IMR-90 (cell line): ENCODE data around the gene CHST2. TPM values are rescaled to one million over a fixed set of nuclear protein-coding genes. Genes with fewer than 3 reads are reported as not detected.
A peak's percentile ranks its signal among the peaks of the same experiment; 100 is the strongest.

ENCODE experiments used
- ATAC-seq: fragments of 200-7000 bp; cut with Tn5 transposase; 2 replicates; pipeline ENCODE4 v1.9.1; 2020; ENCODE audit warnings: low read depth, mild to moderate bottlenecking, moderate library complexity
- BruUV-seq: library from RNA; stranded (reverse); fragments of 400-500 nt; replicated peaks from 2 replicates; lab custom pipeline; 2021; lab: Mats Ljungman, UMichigan
- CTCF ChIA-PET: fragments of 300-600 bp; formaldehyde crosslinking; extraction: SDS; loops from one replicate; lab custom pipeline; 2021; ENCODE audit warnings: antibody characterized with exemption; lab: Yijun Ruan, JAX
- POLR2A ChIA-PET: fragments of 300-600 bp; sonication (Branson Sonifier 250); formaldehyde crosslinking; loops from one replicate; lab custom pipeline; 2022; ENCODE audit warnings: antibody characterized with exemption; ENCODE audit not compliant: unreplicated experiment; lab: Charles Lee
- DNase-seq: peaks from one replicate; pipeline ENCODE4 v3.0.0; 2013
- H2AFZ ChIP-seq: replicated peaks from 2 replicates; pipeline ENCODE3; 2013; ENCODE audit warnings: low read length, mild to moderate bottlenecking; ENCODE audit not compliant: poor library complexity
- H2AK5ac ChIP-seq: 2 replicates; pipeline ENCODE4 v1.6.1; 2013; ENCODE audit warnings: low read depth, low read length, inconsistent platforms
- H2AK9ac ChIP-seq: replicated peaks from 2 replicates; pipeline ENCODE3; 2013; ENCODE audit warnings: mild to moderate bottlenecking, low read depth, low read length, moderate library complexity; ENCODE audit not compliant: poor library complexity
- H2BK120ac ChIP-seq: 2 replicates; pipeline ENCODE4 v1.6.1; 2013; ENCODE audit warnings: low read depth, low read length, inconsistent platforms
- H2BK15ac ChIP-seq: 3 replicates; pipeline ENCODE4 v1.6.1; 2013; ENCODE audit warnings: low read depth, low read length, inconsistent platforms
- H2BK20ac ChIP-seq: 2 replicates; pipeline ENCODE4 v1.6.1; 2013; ENCODE audit warnings: low read depth, mild to moderate bottlenecking, inconsistent platforms, low read length, moderate library complexity
- H2BK5ac ChIP-seq: 2 replicates; pipeline ENCODE4 v1.6.1; 2013; ENCODE audit warnings: mild to moderate bottlenecking, low read depth, low read length, inconsistent platforms; ENCODE audit not compliant: poor library complexity, severe bottlenecking
- H3K14ac ChIP-seq: replicated peaks from 2 replicates; pipeline ENCODE4 v1.6.1; 2013; ENCODE audit warnings: low read depth, low read length, inconsistent platforms
- H3K18ac ChIP-seq: 2 replicates; pipeline ENCODE4 v1.6.1; 2013; ENCODE audit warnings: low read depth, low read length, control low read depth
- H3K23ac ChIP-seq: 2 replicates; pipeline ENCODE4 v1.6.1; 2013; ENCODE audit warnings: low read depth, low read length, inconsistent platforms
- H3K27ac ChIP-seq: 2 replicates; pipeline ENCODE4 v1.5.1; 2013; ENCODE audit warnings: mild to moderate bottlenecking, control low read depth, low read length; ENCODE audit not compliant: insufficient read depth
- H3K27me3 ChIP-seq: 2 replicates; pipeline ENCODE4 v1.6.1; 2013; ENCODE audit warnings: low read length; ENCODE audit not compliant: control insufficient read depth, insufficient read depth
- H3K36me3 ChIP-seq: 2 replicates; pipeline ENCODE4 v1.6.1; 2013; ENCODE audit warnings: low read length, mixed read lengths; ENCODE audit not compliant: control insufficient read depth, insufficient read depth
- H3K4ac ChIP-seq: 2 replicates; pipeline ENCODE4 v1.6.1; 2013; ENCODE audit warnings: low read depth, low read length, inconsistent platforms
- H3K4me1 ChIP-seq: 2 replicates; pipeline ENCODE4 v1.6.1; 2013; ENCODE audit warnings: low read length, mixed read lengths; ENCODE audit not compliant: control insufficient read depth, insufficient read depth
- H3K4me2 ChIP-seq: 2 replicates; pipeline ENCODE4 v1.6.1; 2013; ENCODE audit warnings: low read depth, mild to moderate bottlenecking, control low read depth, low read length, moderate library complexity
- H3K4me3 ChIP-seq: 2 replicates; pipeline ENCODE4 v1.5.1; 2013; ENCODE audit warnings: low read depth, mild to moderate bottlenecking, control low read depth, low read length, moderate library complexity; ENCODE audit not compliant: insufficient read depth
- H3K56ac ChIP-seq: 2 replicates; pipeline ENCODE4 v1.6.1; 2013; ENCODE audit warnings: low read length, inconsistent platforms; ENCODE audit not compliant: insufficient read depth; ENCODE audit errors: extremely low read depth
- H3K79me1 ChIP-seq, 2 experiments: 2 replicates each; pipeline ENCODE4 v1.6.1; 2013; ENCODE audit warnings: low read length in 2 of 2, inconsistent platforms in 1 of 2, low read depth in 1 of 2
- H3K9ac ChIP-seq: 2 replicates; pipeline ENCODE4 v1.6.1; 2013; ENCODE audit warnings: low read depth, low read length, control low read depth
- H3K9me1 ChIP-seq: 2 replicates; pipeline ENCODE4 v1.6.1; 2013; ENCODE audit warnings: low read length, inconsistent platforms; ENCODE audit not compliant: insufficient read depth
- H3K9me3 ChIP-seq: 2 replicates; pipeline ENCODE4 v1.6.1; 2013; ENCODE audit warnings: low read length; ENCODE audit not compliant: control insufficient read depth, insufficient read depth
- H4K20me1 ChIP-seq: 2 replicates; pipeline ENCODE4 v1.6.1; 2013; ENCODE audit warnings: low read length, inconsistent platforms; ENCODE audit not compliant: insufficient read depth
- H4K5ac ChIP-seq: 2 replicates; pipeline ENCODE4 v1.6.1; 2013; ENCODE audit warnings: mild to moderate bottlenecking, low read depth, low read length, control low read depth
- H4K8ac ChIP-seq, 2 experiments: 2 replicates each; pipeline ENCODE4 v1.6.1; 2013; ENCODE audit warnings: low read depth in 2 of 2, low read length in 2 of 2, control low read depth in 1 of 2, inconsistent platforms in 1 of 2
- H4K91ac ChIP-seq: 2 replicates; pipeline ENCODE4 v1.6.1; 2013; ENCODE audit warnings: low read depth, low read length, inconsistent platforms; ENCODE audit not compliant: insufficient read depth
- CTCF ChIP-seq: conservative IDR thresholded peaks from 2 replicates; pipeline ENCODE4 v1.5.1; 2012; ENCODE audit warnings: mild to moderate bottlenecking, low read depth, low read length, improper control_type of control experiment
- MAFK ChIP-seq: IDR thresholded peaks from 2 replicates; pipeline ENCODE4 v1.6.1; 2012; ENCODE audit warnings: low read depth, low read length, improper control_type of control experiment
- RAD21 ChIP-seq: IDR thresholded peaks from 2 replicates; pipeline ENCODE4 v1.6.1; 2012; ENCODE audit warnings: low read length, improper control_type of control experiment
- SMC3 ChIP-seq: fragments of 150-350 bp; IDR thresholded peaks from 2 replicates; pipeline ENCODE4 v1.6.1; 2016; ENCODE audit warnings: low read depth, mild to moderate bottlenecking, antibody characterized with exemption, low read length, moderate library complexity
- WGBS, 2 experiments: methylation state at CpG; one replicate each; pipeline versions ENCODE4 v1.1.5 to v1.1.7; 2013; ENCODE audit warnings: missing lambda C conversion rate in 2 of 2; ENCODE audit not compliant: insufficient read length in 1 of 2; ENCODE audit errors: extremely low coverage in 2 of 2; 5-methylcytosine and 5-hydroxymethylcytosine counted together
- dilution Hi-C: fragments of 300-500 bp; cut with HindIII; formaldehyde crosslinking; loops from one replicate; pipeline ENCODE4 v1.14.3; 2018; ENCODE audit warnings: low sequenced_read_pairs; ENCODE audit not compliant: unreplicated experiment
- in situ Hi-C: fragments of 300-500 bp; cut with MboI; formaldehyde crosslinking; loops from 3 replicates; pipeline ENCODE4 v1.14.3; 2019; ENCODE audit warnings: low sequenced_read_pairs, inconsistent platforms, mixed read lengths
- intact Hi-C: fragments of 100-400 bp; cut with micrococcal nuclease; formaldehyde crosslinking; loops from 2 replicates; pipeline ENCODE4 v1.10.0; 2022
- polyA plus RNA-seq, 3 experiments: library from polyadenylated mRNA; depleted of rRNA; stranded (reverse); fragments of >200 nt; gene quantifications; 2 replicates each; pipeline ENCODE4 v1.2.3, GENCODE V29; 2012; ENCODE audit warnings: low replicate concordance in 1 of 3
- total RNA-seq: library from RNA; depleted of rRNA; stranded (reverse); fragments of >200 nt; gene quantifications from 2 replicates; pipeline ENCODE4 v1.2.3, GENCODE V29; 2012

Gene CHST2
- total and polyA plus RNA-seq, 2 of the 4 experiments (the other 2 are of a cell fraction), result 0.90 to 1.4 TPM

GRCh38 chr3:143121241-143122088 is 1.9 kb downstream of the CHST2 start:
- TF ChIP-seq MAFK, result no peak
- peak; percentile 57 for TF ChIP-seq SMC3
- TF ChIP-seq RAD21, result peak; percentile 75
- peak; percentile 64 for TF ChIP-seq CTCF
- peaks cover 6% of the 10 kb centered on the region for H3K4me1 ChIP-seq
- H3K4me3 ChIP-seq, result peak overlapping the region; percentile 94
- no peak overlapping the region for H4K8ac ChIP-seq
- 56% methylated on average over 59 of the region's 79 CpGs; no CpG with 5 or more reads in 1 of the 2 experiments for WGBS, 2 experiments
- H3K27ac ChIP-seq, result no peak overlapping the region
- peak overlapping the region; percentile 89 for H3K4me2 ChIP-seq
- no peaks in the 10 kb centered on the region for H3K9me3 ChIP-seq
- no peaks in the 10 kb centered on the region for H4K20me1 ChIP-seq
- H3K9ac ChIP-seq, result no peak overlapping the region
- H3K56ac ChIP-seq, result no peak overlapping the region
- H2AK5ac ChIP-seq, result peak overlapping the region; percentile 82; the same call in 1 of the 2 replicates
- H2AFZ ChIP-seq, result peak overlapping the region; percentile 89
- no peak overlapping the region for H2AK9ac ChIP-seq
- no peaks in the 10 kb centered on the region; the same call in 1 of the 2 replicates for H3K9me1 ChIP-seq
- ChIA-PET POLR2A (interaction anchor here (0.5 kb wide), 1 partner anchor 26 kb away, joined by 5 read pairs; no protein-coding TSS in a partner anchor), CTCF (interaction anchor here (0.6 to 1.7 kb wide), 9 partner anchors 10 to 1110 kb away, joined by 3 to 9 read pairs (median 3); no protein-coding TSS in a partner anchor)
- no peak overlapping the region for H4K91ac ChIP-seq
- H2BK15ac ChIP-seq, result no peak overlapping the region
- H3K79me1 ChIP-seq, result no peaks in the 10 kb centered on the region; a peak in 1 of 4 replicates
- no peak overlapping the region for H4K5ac ChIP-seq
- in situ Hi-C loops (loop anchor here (10.0 kb wide), 1 partner anchor 183 kb away; no protein-coding TSS in a partner anchor), dilution Hi-C loops (no loop called here), intact Hi-C loops (loop anchor here (2.0 kb wide), 1 partner anchor 641 kb away; no protein-coding TSS in a partner anchor)
- no peak overlapping the region for H2BK120ac ChIP-seq
- H3K36me3 ChIP-seq, result no peaks in the 10 kb centered on the region
- H3K27me3 ChIP-seq, result peaks cover 7% of the 10 kb centered on the region; the same call in 1 of the 2 replicates
- H2BK20ac ChIP-seq, result no peak overlapping the region
- no peak overlapping the region for H3K18ac ChIP-seq
- H3K14ac ChIP-seq, result no peak overlapping the region
- no peak overlapping the region for H2BK5ac ChIP-seq
- H3K4ac ChIP-seq, result no peak overlapping the region
- BruUV-seq, result no TSS peak
- DNase-seq, result peak; percentile 55
- ATAC-seq, result peak; percentile 9
- H3K23ac ChIP-seq, result no peak overlapping the region
